Ramos (cell line): Measurements from ENCODE around the gene KCNQ5.
"Not testable (repeated sequence)": the region's sequence is repeated elsewhere in the genome, so short reads cannot be mapped to it uniquely, and the experiment has no call there.

Source experiments
- in situ Hi-C: fragments of 300-500 bp; cut with MboI; formaldehyde crosslinking; loops from one replicate; pipeline ENCODE4 v1.14.3; 2022; ENCODE audit warnings: low sequenced_read_pairs; ENCODE audit not compliant: unreplicated experiment

KCNQ5 gene

DNA sequence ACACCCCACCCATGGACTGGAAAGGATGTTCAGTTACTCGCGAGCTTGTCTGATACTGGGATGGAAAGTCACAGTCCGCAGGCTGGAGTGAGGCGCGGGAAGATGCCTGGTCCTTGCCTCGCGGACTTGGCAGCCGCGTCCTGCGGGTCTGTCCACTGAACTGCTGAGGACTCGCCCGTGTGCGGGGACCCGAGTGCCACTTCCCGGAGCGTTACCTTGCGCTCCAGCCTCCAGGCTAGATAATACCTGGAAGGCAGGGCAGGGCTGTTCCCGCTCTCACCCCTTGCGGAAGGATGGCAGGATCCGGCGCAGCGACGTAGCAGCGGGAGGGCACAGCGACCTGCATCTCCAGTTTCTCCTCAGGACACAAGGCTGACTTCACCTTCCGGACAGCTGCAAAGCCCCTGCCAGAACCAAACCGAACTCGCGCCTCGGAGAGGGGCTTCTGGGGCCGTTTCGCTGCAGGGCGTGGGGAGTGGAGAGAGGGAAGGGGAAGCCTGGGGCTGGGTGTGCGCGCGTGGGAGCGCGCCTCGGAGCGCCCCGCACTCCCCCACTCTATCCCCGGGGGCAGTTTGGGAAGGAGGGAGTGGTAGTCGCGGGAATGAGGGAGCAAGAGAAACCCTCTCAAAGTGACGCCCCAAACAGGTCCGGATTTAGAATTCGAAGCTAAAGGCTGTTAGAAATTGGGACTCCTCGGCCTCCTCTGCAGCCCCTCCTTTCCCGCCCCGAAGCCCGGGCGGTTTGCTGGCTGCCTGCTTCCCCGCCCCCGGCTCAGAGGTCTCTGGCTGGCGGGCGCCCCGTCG, at the start of gene KCNQ5:
Gene KCNQ5, plus strand, starts transcription at position 774 of the 803 bp plus-strand sequence.
- in situ Hi-C loops = loop anchor here (25.0 kb wide), 2 partner anchors 566 to 691 kb away; no protein-coding TSS in a partner anchor

DNA sequence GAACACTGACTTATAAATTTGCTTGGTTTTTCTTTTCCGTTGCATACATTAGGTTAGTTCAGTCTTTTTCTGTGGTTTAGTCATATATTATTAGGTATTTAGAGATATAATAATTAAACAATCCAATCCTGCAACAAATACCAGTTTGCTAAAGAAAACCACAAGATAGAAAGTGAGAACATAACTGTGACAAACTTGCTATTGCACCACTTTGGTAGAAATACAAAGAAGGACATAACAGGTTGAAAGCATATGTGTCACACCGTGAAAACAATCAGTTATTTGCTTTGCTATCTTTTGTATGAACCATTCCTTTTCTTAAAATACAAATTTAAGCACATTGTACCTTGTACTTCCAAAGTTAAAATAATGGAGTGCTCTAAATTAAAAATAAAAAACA, 42.0 kb upstream of the KCNQ5 start:
- in situ Hi-C loops = no loop called here

DNA sequence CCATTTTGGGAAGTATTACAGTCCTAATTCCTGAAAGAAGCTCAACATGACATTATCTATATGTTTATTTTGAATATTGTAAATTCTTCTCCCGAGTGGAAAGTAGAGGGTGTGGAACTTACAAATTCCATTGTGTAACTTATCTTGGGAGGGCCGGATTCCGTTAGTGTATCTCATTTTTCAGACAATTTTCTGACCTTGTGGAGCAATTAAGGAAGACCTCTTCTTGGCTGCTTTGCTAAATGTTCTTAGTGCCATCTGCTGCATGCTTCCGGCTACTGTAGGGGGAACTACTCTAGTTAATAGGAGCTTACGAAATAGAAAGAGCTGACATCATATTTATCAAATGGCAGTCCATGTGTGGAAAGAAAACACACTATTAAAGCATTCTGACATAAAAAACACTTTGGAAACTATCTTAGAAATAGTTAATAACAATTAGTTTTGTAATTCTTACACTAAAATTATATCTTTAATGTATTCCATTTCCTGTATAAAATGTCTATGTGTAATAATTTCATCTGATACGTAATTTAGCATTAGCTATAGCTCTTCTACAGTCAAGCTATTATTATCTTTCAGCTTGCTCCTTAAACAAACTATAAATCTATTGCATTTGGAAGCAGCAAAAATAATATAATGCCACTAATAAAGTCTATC, 41.5 kb upstream of the KCNQ5 start:
- in situ Hi-C loops = no loop called here

DNA sequence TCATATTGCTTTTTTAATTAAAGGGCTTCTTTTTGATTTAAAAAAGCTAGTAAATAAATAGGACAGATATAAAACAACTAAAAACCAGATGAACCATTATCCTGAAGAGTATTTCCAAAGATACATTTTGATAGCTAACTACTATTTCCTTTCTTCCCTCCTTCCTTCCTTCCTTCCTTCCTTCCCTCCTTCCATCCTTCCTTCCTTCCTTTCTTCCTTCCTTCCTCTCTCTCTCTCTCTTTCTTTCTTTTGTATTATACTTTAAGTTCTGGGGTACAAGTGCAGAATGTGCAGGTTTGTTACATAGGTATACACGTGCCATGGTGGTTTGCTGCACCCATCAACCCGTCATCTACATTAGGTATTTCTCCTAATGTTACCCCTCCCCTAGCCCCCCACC, 40.9 kb upstream of the KCNQ5 start:
- in situ Hi-C loops = not testable (repeated sequence)

DNA sequence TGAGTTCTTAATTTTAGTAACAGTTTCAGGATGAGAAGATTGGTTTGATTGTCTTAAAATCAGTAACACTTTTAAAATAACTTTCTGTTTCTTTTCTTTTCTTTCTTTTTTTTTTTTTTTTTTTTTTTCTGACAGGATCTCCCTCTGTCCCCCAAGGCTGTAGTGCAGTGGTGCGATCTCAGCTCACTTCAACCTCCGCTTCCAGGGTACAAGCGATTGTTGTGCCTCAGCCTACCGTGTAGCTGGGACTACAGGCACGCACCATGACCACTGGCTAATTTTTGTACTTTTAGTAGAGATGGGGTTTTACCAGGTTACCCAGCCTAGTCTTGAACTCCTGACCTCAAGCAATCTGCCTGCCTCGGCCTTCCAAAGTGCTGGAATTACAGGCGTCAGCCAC, 33.7 kb upstream of the KCNQ5 start:
- in situ Hi-C loops = no loop called here

DNA sequence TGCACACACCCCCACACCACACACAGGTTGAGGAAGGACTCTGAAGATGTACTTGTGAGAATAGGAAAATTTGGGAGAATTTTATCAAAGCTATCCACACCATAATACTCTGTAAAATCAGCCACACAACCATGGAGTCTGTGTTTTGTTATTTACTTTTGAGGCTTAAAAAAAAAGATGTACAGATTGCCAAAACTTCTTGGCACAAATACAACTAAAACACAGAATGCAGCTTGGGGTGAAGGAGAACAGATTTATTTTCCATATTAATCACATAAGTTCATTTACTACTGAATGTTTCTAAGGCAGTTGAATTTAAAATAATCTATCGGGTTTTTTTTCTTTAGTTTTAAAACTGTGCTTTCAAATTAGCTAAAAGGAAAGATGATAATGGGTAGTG, 32.8 kb upstream of the KCNQ5 start:
- in situ Hi-C loops = no loop called here

DNA sequence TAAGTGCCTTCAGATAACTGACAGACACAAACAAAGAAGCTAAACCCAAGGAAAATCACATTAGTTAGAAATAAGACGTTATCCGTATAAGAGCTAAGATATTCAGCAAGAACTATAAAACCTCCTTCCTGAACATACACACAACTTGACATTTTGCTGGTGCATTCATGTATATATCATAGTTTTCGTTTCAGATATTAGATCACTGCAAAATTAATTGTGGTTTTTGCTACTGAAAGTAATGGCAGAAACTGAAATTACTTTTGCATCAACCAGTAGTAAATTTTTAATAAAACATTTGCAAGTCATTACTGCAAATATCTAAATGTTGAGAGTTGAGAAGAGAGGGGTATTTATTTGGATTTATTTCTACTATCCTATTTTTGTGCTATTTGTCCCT, 26.1 kb upstream of the KCNQ5 start:
- in situ Hi-C loops = no loop called here

DNA sequence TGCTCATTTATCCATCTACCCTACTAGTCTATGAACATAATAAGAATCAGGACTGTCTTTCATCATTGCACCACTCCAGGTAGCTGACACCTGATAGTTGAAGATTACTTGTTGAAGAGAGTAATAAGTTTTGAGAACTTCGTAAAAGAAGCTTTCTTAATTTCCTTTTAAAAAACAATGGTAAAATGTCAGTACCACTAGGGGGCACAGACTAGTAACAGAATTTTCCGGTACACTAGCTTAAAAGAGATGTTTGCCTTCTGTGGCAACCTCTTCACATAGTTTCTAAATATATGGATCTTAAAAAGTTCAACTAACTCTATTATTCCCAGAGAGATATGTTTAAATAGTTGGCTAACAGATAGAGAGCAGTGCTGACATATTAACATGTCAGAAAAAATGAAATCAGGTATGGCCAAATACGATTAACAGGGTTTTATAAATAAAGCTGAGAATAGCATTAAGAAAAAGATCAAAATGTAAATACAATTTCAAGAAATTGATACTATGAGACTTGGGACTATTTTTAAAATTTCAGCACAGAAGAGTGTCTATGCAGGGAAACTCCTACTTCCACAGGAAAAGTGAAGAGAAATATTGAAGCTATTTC, 5.4 kb upstream of the KCNQ5 start:
- in situ Hi-C loops = loop anchor here (10.0 to 25.0 kb wide), 3 partner anchors 508 to 696 kb away; no protein-coding TSS in a partner anchor

DNA sequence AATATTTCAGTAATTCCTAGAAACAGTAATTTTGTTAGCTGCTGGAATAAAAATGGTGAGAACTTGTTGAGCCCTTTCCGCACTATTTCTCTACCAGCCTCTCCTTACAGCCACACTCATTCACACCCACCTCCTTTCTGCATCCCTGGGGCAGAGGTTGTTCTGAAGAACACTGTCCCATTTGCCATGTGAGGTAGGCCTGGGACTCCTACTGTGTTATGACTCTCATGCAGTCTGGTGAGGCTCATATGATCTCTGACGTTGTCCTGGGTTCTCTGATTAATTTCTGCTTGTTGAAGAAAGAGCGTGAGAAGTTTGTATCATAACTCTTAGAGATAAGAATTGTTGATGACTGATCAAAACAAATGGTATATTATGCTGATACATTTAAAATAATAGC, 4.1 kb upstream of the KCNQ5 start:
- in situ Hi-C loops = loop anchor here (10.0 to 25.0 kb wide), 3 partner anchors 507 to 695 kb away; no protein-coding TSS in a partner anchor

DNA sequence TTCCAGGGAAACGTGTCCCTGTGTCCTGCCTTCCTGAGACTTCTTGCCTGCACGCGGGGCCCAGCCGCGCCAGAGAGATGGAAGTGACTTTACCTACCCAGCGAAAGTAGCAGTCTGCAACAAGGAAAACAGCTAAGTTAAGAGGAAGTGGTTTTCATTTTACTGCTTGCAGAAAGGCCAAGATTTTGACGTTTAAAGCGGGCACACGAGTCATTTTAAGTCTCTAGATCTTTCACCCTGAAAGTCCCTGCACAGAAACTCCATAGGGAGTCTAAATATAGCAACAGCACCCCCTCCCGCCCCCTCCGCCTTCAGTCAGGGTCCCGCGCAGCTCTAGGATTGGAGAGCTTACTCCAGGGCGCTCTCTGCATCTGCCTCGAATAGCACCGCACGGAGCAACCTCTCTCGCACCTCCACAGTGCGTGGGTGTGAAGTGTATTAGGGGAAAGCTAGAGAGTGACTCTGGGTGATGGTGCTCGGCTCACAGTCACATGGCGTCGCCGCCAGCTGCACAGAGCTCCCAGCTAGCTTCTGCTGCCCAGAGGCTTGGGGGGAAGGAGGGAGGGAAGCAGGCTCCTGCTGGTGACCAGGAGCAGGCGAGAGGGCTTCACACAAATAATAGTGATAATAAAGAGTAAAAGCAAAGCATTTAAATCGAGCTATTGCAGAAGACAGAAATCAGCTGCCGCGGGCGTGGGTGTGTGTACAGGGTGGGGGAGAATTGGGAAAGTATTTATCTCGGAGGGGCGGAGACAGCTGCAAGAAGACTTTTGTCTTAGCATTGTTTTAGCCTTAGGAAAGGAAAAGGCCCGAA, 1.8 kb upstream of the KCNQ5 start:
- in situ Hi-C loops = loop anchor here (10.0 to 25.0 kb wide), 3 partner anchors 505 to 692 kb away; no protein-coding TSS in a partner anchor

DNA sequence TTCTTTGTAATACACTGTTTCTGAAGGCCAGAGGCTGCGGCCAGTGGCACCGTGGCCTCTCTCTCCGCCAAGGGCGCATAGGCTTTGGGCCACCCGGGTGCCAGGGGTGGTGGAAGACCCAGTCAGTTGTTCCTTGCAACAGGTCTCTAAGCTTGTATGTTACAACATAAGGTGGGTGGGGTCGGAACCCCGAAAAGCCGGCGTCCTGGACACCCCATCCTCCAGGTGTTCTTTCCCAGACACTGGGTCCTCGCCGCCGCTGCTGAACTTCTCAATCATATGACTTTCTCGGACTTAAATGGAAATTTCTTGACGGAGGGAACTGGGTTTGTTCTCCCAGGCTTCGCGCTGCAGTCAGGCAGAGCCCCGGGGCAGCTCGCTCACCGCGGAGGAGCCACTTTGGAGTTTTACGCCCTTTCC, 983 bp upstream of the KCNQ5 start:
- in situ Hi-C loops = loop anchor here (25.0 kb wide), 2 partner anchors 566 to 691 kb away; no protein-coding TSS in a partner anchor

DNA sequence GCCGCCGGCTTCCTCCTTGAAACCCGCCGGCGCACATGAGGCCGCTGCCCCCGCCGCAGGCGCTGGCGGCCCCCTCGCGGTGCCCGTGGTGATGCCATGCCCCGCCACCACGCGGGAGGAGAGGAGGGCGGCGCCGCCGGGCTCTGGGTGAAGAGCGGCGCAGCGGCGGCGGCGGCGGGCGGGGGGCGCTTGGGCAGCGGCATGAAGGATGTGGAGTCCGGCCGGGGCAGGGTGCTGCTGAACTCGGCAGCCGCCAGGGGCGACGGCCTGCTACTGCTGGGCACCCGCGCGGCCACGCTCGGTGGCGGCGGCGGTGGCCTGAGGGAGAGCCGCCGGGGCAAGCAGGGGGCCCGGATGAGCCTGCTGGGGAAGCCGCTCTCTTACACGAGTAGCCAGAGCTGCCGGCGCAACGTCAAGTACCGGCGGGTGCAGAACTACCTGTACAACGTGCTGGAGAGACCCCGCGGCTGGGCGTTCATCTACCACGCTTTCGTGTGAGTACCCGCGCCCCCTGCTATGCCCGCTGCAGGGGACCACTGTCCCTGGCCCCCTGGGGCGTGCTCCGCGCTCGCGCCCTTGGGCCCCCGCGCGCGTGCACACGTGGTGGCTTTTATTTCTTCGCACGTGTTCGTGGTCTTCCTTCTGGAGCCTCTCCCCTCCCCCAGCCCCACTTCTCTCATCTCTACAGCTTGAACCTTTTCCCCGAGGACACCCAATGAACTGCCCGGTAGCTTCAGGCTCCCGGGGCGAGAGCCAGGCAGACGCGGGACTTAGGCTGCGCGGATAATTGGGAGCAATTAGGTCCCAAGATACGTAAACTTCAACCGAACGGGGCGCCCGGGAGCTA, 453 bp downstream of the KCNQ5 start:
- in situ Hi-C loops = loop anchor here (25.0 kb wide), 2 partner anchors 565 to 690 kb away; no protein-coding TSS in a partner anchor

DNA sequence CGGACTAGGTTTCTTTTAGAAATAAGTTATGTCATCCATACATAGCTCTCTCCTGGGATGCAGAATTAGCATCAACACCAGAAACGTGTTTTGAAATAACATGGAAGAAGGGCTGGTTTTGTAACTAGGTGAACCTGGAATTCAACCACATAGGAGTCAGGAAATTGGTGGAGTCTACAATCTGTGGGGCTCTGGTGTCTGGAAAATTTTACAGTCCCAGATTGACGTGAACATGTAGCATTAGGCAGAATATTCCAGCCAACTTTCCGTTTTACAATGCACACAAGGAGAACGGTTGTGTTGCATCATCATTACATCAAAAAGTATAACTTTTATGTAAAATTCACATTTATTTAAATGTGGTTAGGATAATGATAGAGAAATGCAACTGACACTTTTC, 1.9 kb downstream of the KCNQ5 start:
- in situ Hi-C loops = loop anchor here (25.0 kb wide), 2 partner anchors 563 to 688 kb away; no protein-coding TSS in a partner anchor

DNA sequence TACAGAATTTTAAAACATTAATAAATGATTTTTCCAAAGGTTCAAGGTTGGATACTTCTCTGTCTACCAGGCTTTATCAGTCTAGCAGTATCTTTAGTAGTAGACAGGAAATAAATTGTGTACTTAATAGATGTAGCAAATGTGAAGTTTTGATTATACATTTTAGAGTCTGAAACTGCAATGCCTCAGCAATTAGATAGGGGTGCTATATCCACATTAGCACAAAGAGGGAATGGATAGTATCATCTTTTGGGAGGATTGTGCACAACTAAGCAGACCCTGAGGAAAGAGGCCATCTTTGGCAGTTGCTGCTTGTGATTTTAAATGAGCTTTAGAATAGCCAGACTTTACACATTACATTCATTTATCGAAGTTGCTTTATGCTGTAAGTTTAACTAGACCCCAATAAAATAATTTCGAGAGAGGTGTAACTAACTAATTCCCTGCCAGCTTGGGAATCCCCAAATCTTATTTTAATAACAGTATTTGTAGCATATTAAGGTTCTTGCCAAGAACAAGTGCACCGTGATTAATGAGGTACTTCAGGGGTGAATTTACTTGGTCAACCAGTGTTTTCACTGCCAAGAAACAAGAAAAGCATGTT, 2.8 kb downstream of the KCNQ5 start:
- in situ Hi-C loops = loop anchor here (25.0 kb wide), 2 partner anchors 563 to 688 kb away; no protein-coding TSS in a partner anchor

DNA sequence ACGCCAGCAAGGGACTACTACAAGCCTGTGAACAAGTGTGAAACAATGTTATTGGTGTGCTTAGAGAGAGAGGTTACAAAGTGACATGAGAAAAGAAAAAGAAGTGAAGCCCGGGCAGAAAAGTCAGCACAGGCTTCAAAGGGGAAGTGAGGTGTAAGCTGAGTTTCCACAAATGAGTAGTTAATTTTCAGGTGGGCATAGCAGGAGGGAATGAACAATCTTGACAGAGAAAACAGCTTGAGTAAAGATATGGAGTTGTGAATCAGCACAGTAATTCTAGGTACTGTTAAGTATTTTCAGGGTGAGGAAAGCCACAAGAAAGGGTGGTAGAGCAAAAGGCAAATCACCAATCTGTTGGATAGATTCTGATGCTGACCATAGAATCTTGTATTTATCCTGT, 4.3 kb downstream of the KCNQ5 start:
- in situ Hi-C loops = no loop called here

DNA sequence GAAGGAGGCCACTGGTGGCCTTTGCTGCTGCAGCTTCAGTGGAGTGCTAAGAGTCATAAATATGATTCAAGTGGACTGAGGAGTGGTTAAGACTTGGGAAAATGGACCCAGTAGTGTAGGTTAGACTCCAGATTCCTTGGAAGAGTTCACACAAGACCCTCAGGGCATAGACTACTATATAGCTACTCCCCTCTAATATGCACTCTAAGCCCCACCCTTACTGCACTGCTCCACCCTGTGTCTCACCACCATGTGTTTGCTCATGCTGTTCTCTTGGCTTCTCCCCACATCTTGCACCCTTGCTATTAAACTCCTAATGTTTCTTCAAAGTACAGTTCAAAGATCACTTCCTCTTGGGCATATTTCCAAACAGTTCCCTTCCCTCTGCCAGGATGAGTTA, 5.7 kb downstream of the KCNQ5 start:
- in situ Hi-C loops = no loop called here

DNA sequence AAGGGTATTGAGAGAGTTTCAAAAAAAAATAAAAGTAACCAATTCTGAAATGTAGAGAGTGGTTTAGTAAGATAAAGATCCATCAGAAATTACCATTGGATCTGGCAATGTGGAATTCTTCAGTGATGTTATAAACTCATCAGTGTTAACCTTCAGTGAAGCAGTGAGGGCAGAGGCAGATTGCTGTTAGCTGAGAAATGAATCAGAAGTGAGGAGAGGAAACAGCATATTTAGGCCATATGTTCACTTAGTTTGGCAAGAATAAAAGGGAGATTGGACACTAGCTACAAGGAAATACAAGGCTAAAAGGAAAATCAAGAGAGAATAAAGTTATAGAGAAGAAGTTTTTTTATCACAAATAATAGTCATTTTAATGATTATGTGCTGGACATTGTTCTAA, 9.6 kb downstream of the KCNQ5 start:
- in situ Hi-C loops = no loop called here

DNA sequence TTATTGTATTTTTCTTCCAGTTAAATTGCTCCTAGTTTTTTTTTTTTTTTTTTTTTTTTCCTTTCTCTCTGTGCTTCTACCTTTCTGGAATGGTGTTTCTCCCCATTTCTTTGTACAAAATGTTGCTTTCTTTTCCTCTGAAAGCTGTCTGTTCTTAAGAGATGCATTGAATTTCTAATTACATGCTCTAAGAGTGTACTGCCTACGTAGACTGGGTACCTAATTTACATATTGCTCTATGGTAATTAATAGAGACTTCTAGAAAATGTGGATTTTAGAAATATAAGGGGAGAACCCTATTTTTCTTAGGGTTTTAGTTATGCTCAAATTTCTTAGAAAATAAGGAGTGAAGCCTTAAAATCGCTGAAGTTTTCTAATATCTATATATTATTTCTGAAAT, 13.8 kb downstream of the KCNQ5 start:
- in situ Hi-C loops = no loop called here

DNA sequence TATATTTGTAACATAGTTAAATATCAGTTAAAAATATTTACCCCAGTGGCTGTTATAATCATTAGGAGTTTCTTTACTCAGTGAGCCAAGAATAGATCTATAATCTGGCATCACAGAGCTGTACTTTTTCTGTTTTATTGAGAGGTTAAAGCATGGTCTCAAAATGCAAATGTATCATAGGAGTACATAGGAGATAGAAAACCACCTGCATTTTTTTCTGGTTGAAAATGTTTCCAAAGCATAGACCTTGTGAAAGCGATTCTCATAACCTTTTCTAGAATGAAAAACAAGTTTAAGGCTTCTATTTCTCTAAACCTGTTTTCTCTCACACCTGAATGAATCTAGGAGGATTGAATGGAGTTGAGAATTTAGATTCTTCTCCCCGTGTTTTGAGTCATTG, 14.4 kb downstream of the KCNQ5 start:
- in situ Hi-C loops = no loop called here
